ENCODE data around the gene SLC2A1.

The SLC2A1 gene

DNA sequence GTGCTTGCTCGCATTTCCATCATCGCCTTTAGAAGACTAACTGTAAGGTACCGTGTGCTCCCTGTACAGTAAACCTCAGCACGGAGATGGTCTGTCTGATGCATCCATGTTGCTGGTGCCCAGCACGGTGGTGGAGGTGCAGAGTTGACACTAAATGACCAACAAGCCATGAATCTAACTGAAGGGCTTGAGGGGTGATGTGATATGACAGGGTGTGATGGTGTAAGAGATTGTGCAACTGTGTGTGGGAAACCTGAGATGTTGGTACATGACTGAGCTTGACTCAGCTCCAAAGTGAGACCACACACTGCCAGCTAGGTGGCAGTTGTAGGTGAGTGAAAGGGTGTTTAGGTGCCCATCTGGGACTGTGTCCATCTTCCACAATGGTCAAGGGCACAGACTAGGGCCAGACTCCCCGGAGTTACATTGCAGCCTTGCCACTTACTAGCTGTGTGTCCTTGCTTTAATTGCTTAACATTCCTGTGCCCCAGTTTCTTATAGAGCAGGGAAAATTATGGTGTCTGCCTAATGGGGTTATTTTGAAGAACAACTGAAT lies 21.4 kb downstream of the SLC2A1 start:
- H3K4me1 ChIP-seq (ENCODE audit: control insufficient read depth, insufficient read depth, low read length), result no peaks in the 10 kb centered on the region
- ChIA-PET POLR2A (interaction anchor here (2.0 kb wide), 1 partner anchor 170 kb away, joined by 7 read pairs; the partner anchor contains the start of genes C1orf50 and P3H1), CTCF (interaction anchor here (0.5 to 1.8 kb wide), 6 partner anchors 14 to 136 kb away, joined by 3 to 7 read pairs (median 4); no protein-coding TSS in a partner anchor)
- H3K27ac ChIP-seq (ENCODE audit: extremely low read depth, low read depth, low read length), result no peak overlapping the region
- H3K36me3 ChIP-seq (ENCODE audit: control insufficient read depth in 2 of 2, insufficient read depth in 1 of 2, low read length in 2 of 2), result peaks cover 11 to 88% of the 10 kb centered on the region in 2 experiments; a peak in 2 of 3 replicates
- H3K9me3 ChIP-seq (ENCODE audit: control insufficient read depth, insufficient read depth, low read depth, low read length), result no peaks in the 10 kb centered on the region
- no peak overlapping the region for H3K4me3 ChIP-seq (ENCODE audit: low read depth, low read length)
- TF ChIP-seq, protein P1, sequence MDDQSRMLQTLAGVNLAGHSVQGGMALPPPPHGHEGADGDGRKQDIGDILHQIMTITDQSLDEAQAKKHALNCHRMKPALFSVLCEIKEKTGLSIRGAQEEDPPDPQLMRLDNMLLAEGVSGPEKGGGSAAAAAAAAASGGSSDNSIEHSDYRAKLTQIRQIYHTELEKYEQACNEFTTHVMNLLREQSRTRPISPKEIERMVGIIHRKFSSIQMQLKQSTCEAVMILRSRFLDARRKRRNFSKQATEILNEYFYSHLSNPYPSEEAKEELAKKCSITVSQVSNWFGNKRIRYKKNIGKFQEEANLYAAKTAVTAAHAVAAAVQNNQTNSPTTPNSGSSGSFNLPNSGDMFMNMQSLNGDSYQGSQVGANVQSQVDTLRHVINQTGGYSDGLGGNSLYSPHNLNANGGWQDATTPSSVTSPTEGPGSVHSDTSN (CRISPR knock-in tag; IDR thresholded peaks at IDR 0.05), result no peak
- TF ChIP-seq ZNF768 (tag by site-specific recombination; IDR thresholded peaks at IDR 0.05) (0 out of 2 replicates have a peak, but pooled peaks have one; percentile 64), KLF1 (tag by site-specific recombination; IDR thresholded peaks at IDR 0.05) (peak; percentile 28; the same call in 1 of the 2 replicates), ZNF324 (tag by site-specific recombination; IDR thresholded peaks at IDR 0.05) (0 out of 2 replicates have a peak, but pooled peaks have one; percentile 38), ZNF600 (tag by site-specific recombination; IDR thresholded peaks at IDR 0.05) (peak; percentile 88), ZNF24 (tag by site-specific recombination; IDR thresholded peaks at IDR 0.05) (0 out of 2 replicates have a peak, but pooled peaks have one; percentile 19), ZNF629 (tag by site-specific recombination; IDR thresholded peaks at IDR 0.05) (peak; percentile 86), ZFHX2 (tag by site-specific recombination; conservative IDR thresholded peaks at IDR 0.05) (peak; percentile 44; the same call in 1 of the 2 replicates), ZNF785 (tag by site-specific recombination; IDR thresholded peaks at IDR 0.05) (peak; percentile 38; the same call in 1 of the 2 replicates), ZNF248 (tag by site-specific recombination; IDR thresholded peaks at IDR 0.05) (no peak), ZFP69B (tag by site-specific recombination; IDR thresholded peaks at IDR 0.05) (peak; percentile 46; the same call in 1 of the 2 replicates), GLIS1 (tag by site-specific recombination; IDR thresholded peaks at IDR 0.05) (peak; percentile 24; the same call in 1 of the 2 replicates), ZNF174 (tag by site-specific recombination; IDR thresholded peaks at IDR 0.05) (no peak), ZEB2 (tag by site-specific recombination; IDR thresholded peaks at IDR 0.05) (peak; percentile 29; the same call in 1 of the 2 replicates), YY2 (tag by site-specific recombination; IDR thresholded peaks at IDR 0.05) (no peak), ZFP41 (tag by site-specific recombination; IDR thresholded peaks at IDR 0.05; ENCODE audit: borderline replicate concordance) (no peak), SP7 (tag by site-specific recombination; IDR thresholded peaks at IDR 0.05) (peak; percentile 67), ZNF266 (tag by site-specific recombination; IDR thresholded peaks at IDR 0.05; ENCODE audit: low read depth) (no peak), FEZF1 (tag by site-specific recombination; IDR thresholded peaks at IDR 0.05) (peak; percentile 94), ZBTB21 (tag by site-specific recombination; IDR thresholded peaks at IDR 0.05) (peak; percentile 39; the same call in 1 of the 2 replicates)
- TF ChIP-seq, protein P2, sequence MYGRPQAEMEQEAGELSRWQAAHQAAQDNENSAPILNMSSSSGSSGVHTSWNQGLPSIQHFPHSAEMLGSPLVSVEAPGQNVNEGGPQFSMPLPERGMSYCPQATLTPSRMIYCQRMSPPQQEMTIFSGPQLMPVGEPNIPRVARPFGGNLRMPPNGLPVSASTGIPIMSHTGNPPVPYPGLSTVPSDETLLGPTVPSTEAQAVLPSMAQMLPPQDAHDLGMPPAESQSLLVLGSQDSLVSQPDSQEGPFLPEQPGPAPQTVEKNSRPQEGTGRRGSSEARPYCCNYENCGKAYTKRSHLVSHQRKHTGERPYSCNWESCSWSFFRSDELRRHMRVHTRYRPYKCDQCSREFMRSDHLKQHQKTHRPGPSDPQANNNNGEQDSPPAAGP (tag by site-specific recombination; IDR thresholded peaks at IDR 0.05), result peak; percentile 85; the same call in 1 of the 2 replicates
- TF ChIP-seq, protein P3, sequence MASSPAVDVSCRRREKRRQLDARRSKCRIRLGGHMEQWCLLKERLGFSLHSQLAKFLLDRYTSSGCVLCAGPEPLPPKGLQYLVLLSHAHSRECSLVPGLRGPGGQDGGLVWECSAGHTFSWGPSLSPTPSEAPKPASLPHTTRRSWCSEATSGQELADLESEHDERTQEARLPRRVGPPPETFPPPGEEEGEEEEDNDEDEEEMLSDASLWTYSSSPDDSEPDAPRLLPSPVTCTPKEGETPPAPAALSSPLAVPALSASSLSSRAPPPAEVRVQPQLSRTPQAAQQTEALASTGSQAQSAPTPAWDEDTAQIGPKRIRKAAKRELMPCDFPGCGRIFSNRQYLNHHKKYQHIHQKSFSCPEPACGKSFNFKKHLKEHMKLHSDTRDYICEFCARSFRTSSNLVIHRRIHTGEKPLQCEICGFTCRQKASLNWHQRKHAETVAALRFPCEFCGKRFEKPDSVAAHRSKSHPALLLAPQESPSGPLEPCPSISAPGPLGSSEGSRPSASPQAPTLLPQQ (tag by site-specific recombination; IDR thresholded peaks at IDR 0.05), result peak; percentile 49
- TF ChIP-seq, protein P4, sequence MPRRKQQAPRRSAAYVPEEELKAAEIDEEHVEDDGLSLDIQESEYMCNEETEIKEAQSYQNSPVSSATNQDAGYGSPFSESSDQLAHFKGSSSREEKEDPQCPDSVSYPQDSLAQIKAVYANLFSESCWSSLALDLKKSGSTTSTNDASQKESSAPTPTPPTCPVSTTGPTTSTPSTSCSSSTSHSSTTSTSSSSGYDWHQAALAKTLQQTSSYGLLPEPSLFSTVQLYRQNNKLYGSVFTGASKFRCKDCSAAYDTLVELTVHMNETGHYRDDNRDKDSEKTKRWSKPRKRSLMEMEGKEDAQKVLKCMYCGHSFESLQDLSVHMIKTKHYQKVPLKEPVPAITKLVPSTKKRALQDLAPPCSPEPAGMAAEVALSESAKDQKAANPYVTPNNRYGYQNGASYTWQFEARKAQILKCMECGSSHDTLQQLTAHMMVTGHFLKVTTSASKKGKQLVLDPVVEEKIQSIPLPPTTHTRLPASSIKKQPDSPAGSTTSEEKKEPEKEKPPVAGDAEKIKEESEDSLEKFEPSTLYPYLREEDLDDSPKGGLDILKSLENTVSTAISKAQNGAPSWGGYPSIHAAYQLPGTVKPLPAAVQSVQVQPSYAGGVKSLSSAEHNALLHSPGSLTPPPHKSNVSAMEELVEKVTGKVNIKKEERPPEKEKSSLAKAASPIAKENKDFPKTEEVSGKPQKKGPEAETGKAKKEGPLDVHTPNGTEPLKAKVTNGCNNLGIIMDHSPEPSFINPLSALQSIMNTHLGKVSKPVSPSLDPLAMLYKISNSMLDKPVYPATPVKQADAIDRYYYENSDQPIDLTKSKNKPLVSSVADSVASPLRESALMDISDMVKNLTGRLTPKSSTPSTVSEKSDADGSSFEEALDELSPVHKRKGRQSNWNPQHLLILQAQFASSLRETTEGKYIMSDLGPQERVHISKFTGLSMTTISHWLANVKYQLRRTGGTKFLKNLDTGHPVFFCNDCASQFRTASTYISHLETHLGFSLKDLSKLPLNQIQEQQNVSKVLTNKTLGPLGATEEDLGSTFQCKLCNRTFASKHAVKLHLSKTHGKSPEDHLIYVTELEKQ (tag by site-specific recombination; IDR thresholded peaks at IDR 0.05; ENCODE audit: borderline replicate concordance), result peak; percentile 82; the same call in 1 of the 2 replicates
- TF ChIP-seq, protein P5, sequence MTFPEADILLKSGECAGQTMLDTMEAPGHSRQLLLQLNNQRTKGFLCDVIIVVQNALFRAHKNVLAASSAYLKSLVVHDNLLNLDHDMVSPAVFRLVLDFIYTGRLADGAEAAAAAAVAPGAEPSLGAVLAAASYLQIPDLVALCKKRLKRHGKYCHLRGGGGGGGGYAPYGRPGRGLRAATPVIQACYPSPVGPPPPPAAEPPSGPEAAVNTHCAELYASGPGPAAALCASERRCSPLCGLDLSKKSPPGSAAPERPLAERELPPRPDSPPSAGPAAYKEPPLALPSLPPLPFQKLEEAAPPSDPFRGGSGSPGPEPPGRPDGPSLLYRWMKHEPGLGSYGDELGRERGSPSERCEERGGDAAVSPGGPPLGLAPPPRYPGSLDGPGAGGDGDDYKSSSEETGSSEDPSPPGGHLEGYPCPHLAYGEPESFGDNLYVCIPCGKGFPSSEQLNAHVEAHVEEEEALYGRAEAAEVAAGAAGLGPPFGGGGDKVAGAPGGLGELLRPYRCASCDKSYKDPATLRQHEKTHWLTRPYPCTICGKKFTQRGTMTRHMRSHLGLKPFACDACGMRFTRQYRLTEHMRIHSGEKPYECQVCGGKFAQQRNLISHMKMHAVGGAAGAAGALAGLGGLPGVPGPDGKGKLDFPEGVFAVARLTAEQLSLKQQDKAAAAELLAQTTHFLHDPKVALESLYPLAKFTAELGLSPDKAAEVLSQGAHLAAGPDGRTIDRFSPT (tag by site-specific recombination; IDR thresholded peaks at IDR 0.05), result peak; percentile 46; the same call in 1 of the 2 replicates
- TF ChIP-seq, protein P6, sequence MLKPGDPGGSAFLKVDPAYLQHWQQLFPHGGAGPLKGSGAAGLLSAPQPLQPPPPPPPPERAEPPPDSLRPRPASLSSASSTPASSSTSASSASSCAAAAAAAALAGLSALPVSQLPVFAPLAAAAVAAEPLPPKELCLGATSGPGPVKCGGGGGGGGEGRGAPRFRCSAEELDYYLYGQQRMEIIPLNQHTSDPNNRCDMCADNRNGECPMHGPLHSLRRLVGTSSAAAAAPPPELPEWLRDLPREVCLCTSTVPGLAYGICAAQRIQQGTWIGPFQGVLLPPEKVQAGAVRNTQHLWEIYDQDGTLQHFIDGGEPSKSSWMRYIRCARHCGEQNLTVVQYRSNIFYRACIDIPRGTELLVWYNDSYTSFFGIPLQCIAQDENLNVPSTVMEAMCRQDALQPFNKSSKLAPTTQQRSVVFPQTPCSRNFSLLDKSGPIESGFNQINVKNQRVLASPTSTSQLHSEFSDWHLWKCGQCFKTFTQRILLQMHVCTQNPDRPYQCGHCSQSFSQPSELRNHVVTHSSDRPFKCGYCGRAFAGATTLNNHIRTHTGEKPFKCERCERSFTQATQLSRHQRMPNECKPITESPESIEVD (tag by site-specific recombination; IDR thresholded peaks at IDR 0.05), result no peak
